T-helper 17 cell (primary cell): ENCODE measurements around the gene CCDC179. TPM values are rescaled to one million over a fixed set of nuclear protein-coding genes. Genes with fewer than 3 reads are reported as not detected.
A peak's percentile ranks its signal among the peaks of the same experiment; 100 is the strongest.

Source experiments
- ATAC-seq: fragments of 150-1000 bp; cut with Tn5 transposase; 2 replicates; pipeline ENCODE4 v1.10.0; 2021; ENCODE audit warnings: mild to moderate bottlenecking, moderate library complexity
- DNase-seq, 3 donors: peaks; one replicate each; pipeline versions ENCODE4 v3.0.0 to v3.0.0-alpha.2; 2020 to 2021
- H3K9me3 ChIP-seq: one replicate; pipeline ENCODE4 v1.7.0; 2013; ENCODE audit warnings: low read length, mild to moderate bottlenecking; ENCODE audit not compliant: control insufficient read depth, poor library complexity, severe bottlenecking
- H3K27ac Mint-ChIP-seq: one replicate; pipeline ENCODE4 v1.8.0; 2022; ENCODE audit warnings: mild to moderate bottlenecking, moderate library complexity, mixed read lengths
- H3K27me3 Mint-ChIP-seq: one replicate; pipeline ENCODE4 v1.8.0; 2022; ENCODE audit warnings: mixed read lengths
- H3K36me3 Mint-ChIP-seq: one replicate; pipeline ENCODE4 v1.8.0; 2022; ENCODE audit warnings: low read depth, mixed read lengths
- H3K4me1 Mint-ChIP-seq: one replicate; pipeline ENCODE4 v1.8.0; 2022; ENCODE audit warnings: mild to moderate bottlenecking, mixed read lengths
- H3K4me3 Mint-ChIP-seq: one replicate; pipeline ENCODE4 v1.8.0; 2022; ENCODE audit warnings: mild to moderate bottlenecking, moderate library complexity, mixed read lengths
- total RNA-seq, 4 donors: library from RNA in 2 of 4; stranded (reverse) in 2 of 4; gene quantifications; one replicate each; pipeline ENCODE4 v1.2.3 and lab custom pipeline; 2022 to 2026

The CCDC179 gene
- not detected for total RNA-seq
- 0 reads per million in 2 donors for total RNA-seq (lab: John Stamatoyannopoulos, UW)

DNA sequence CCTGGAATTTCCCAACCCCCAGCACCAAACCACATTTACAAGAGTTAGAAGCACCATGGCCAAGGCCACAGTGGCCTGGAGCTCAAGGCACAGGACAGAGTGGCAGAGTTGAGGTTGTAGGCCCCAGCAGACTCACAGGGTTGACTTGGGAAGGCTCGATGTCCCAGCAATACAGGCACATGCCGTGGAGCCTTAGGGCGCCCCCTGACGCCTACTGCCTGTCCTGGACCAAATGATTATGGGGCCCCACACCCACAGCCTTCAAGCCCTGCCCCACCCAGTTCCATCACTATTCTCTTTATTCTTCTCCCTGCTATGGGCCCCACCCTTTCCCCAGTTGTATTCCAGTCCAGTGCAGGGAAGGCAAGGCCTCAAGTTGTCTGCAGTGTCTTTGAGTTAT is at the start of gene CCDC179:
Gene CCDC179 (minus strand): TSS at position 234 of the 400 bp plus-strand sequence. CDS start 53 bp downstream, at position 181.
- no peak within 1 kb of the TSS for H3K4me3 Mint-ChIP-seq

DNA sequence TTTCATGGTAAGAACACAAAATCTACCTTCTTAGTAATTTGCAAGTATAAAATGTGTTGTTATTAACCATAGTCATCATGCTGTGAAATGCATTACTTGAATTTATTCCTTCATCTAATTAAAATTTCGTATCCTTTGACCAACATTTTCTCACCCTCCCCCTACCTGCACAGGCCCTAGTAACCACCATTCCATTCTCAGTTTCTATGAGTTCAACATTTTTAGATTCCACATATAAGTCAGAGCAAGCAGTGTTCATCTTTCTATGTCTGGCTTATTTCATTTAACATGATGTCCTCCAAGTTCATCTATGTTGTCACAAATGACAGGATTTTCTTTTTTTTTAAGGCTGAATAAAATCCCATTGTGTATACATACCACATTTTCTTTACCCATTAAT is 43.5 kb upstream of the CCDC179 start:
- no peaks in the 10 kb centered on the region for H3K27me3 Mint-ChIP-seq
- peaks cover 2% of the 10 kb centered on the region for H3K36me3 Mint-ChIP-seq
- DNase-seq: no peak
- H3K4me3 Mint-ChIP-seq: no peak overlapping the region
- no peaks in the 10 kb centered on the region for H3K9me3 ChIP-seq
- no peak for ATAC-seq
- no peaks in the 10 kb centered on the region for H3K4me1 Mint-ChIP-seq
- no peak overlapping the region for H3K27ac Mint-ChIP-seq

More for the DNA sequence above, at the start of gene CCDC179:
- no peaks in the 10 kb centered on the region for H3K27me3 Mint-ChIP-seq
- peaks cover 3% of the 10 kb centered on the region for H3K4me1 Mint-ChIP-seq
- ATAC-seq: no peak
- peaks cover 3% of the 10 kb centered on the region for H3K36me3 Mint-ChIP-seq
- H3K27ac Mint-ChIP-seq: no peak within 1 kb of the TSS
- no peak for DNase-seq
- no peaks in the 10 kb centered on the region for H3K9me3 ChIP-seq

DNA sequence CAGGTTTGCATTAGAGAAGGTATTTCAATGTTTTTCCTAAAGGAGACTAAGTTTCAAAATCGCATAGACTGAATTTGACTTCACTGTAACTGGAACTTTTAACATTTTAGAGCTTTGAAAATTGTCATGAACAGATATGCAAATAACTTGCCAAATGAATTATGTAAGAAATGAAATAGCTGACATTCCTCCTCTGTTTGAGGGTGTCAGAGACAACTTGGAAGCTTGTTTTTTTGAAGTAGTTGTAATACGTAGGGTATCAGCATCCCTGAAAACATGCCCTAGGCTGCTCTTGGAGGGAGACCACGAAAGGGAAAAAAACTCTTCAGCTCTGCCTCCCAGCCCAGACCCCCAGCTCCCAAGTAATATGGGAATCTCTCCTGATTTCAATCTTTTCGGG is 41.3 kb upstream of the CCDC179 start:
- H3K9me3 ChIP-seq: no peaks in the 10 kb centered on the region
- no peak for ATAC-seq
- H3K27me3 Mint-ChIP-seq: no peaks in the 10 kb centered on the region
- no peak overlapping the region for H3K27ac Mint-ChIP-seq
- peaks cover 1% of the 10 kb centered on the region for H3K36me3 Mint-ChIP-seq
- H3K4me1 Mint-ChIP-seq: no peaks in the 10 kb centered on the region
- H3K4me3 Mint-ChIP-seq: no peak overlapping the region
- no peak for DNase-seq

DNA sequence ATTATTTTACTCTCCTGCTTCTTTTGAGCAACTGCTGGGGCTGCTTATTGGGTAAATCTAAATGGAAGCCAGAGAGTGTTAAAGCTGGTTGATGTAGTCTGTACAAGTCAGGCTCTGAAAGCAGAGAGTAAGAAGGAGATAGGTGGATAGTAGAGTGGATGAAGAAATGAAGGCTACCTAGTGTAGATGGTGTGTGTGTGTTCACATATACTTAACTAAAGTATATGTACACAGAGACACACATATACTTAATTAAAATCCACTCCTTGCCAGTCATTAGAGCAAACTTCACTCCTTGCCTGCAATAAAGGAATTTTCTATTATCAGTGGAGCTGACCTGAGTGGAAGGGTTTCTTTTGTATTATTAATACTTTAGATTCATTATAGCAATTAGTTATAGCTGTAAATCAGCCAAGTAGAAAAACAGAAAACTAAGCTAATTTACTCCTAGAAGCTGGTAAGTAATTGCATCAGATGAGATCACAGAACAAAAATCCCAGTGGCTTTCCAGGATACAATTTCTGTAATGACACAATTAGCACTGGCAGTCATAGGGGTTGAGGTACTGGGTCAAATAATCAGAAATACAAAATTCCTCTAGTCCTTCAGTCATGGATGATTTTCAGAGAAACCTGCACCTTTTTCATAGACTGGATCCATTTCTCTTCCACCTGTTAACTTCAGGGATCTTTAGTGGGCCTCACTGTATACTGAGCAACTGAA is 40.7 kb upstream of the CCDC179 start:
- no peaks in the 10 kb centered on the region for H3K36me3 Mint-ChIP-seq
- H3K9me3 ChIP-seq: no peaks in the 10 kb centered on the region
- no peak overlapping the region for H3K27ac Mint-ChIP-seq
- no peaks in the 10 kb centered on the region for H3K27me3 Mint-ChIP-seq
- no peaks in the 10 kb centered on the region for H3K4me1 Mint-ChIP-seq
- ATAC-seq (no peak), DNase-seq (no peak)
- H3K4me3 Mint-ChIP-seq: no peak overlapping the region

DNA sequence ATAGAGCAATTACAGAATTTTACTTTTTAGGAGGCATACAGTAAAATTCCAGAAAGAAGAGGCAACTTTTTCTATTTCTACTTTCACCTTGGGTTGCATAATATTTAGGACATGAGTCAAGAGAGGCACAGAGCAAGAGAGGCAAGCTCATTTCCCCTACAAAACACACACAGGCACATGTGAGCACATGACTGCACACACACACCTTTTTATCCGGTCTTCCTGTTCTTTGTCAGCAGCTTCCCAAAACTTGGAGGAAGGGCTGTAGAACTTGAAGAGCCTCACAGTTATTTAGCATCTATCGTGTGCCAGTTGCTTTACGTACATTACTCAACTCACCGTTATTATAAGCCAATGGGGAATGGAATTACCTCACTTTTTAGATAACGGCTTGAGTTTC is 37.8 kb upstream of the CCDC179 start:
- no peak for ATAC-seq
- no peak for DNase-seq
- H3K27me3 Mint-ChIP-seq: no peaks in the 10 kb centered on the region
- no peak overlapping the region for H3K27ac Mint-ChIP-seq
- H3K36me3 Mint-ChIP-seq: peaks cover under 1% of the 10 kb centered on the region
- H3K9me3 ChIP-seq: no peaks in the 10 kb centered on the region
- no peaks in the 10 kb centered on the region for H3K4me1 Mint-ChIP-seq
- H3K4me3 Mint-ChIP-seq: no peak overlapping the region

DNA sequence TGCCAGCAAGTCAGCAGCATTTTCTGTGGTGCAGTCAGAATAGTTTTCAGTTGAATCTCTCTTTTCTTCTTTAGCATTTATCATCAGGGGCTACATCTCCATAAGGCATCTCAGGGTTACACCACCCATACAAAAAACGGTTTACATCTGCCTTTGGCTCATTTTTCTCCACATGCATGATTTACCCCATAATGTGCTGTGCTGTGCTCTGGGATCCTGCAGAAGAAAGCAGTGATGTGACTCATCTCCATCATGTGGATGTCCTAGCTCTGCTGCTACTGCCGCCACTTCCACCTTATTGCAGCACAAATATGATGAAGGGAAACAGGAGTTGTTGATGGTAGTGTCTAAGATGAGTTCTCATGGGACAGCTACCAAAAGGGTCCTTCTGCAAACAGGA is 30.0 kb upstream of the CCDC179 start:
- H3K9me3 ChIP-seq: no peaks in the 10 kb centered on the region
- Mint-ChIP-seq H3K27me3 (no peaks in the 10 kb centered on the region), H3K4me3 (no peak overlapping the region), H3K27ac (no peak overlapping the region), H3K36me3 (peaks cover 2% of the 10 kb centered on the region), H3K4me1 (no peaks in the 10 kb centered on the region)
- no peak for ATAC-seq
- DNase-seq: no peak

DNA sequence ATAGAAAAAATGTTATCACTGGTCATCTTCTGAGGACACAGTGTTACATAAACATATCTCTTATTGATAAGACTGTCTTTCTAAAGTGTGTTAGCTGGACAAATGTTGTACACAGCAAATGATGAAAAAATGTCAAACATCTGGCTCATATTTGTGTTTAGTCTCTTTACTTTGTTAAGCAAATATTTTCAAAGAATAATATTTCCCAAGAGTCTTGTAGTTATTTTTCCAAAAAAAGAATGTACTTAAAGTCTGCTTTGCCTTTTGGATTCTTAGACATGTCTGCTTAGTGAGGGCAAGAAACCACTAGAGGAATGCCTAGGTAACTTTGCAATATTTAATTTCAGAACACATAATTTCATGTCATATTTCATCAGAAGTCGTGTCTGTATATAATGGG is 23.9 kb upstream of the CCDC179 start:
- Mint-ChIP-seq H3K4me3 (no peak overlapping the region), H3K36me3 (no peaks in the 10 kb centered on the region), H3K4me1 (no peaks in the 10 kb centered on the region), H3K27me3 (no peaks in the 10 kb centered on the region), H3K27ac (no peak overlapping the region)
- no peak for ATAC-seq
- H3K9me3 ChIP-seq: no peaks in the 10 kb centered on the region
- no peak for DNase-seq

DNA sequence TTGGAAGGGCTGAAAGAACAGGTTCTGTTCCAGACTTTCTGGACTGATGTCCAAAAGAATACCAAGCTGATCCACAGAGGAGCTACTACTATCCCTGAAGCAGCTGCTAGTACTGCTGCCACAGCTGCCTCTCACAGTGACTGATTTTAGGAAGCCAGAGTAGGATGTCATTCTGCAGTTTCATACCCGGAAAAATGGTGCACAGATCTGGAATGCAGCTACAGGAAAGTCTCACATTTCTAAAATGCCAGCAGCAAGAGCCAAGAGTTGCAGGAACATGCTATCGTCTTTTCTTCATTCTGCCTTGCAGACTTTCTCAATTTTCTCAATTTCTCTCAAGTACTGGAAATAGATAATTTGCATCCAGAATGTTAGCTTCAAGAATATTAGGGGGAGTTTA is 19.4 kb upstream of the CCDC179 start:
- ATAC-seq (no peak), DNase-seq (no peak)
- no peaks in the 10 kb centered on the region for H3K27me3 Mint-ChIP-seq
- no peak overlapping the region for H3K27ac Mint-ChIP-seq
- H3K4me3 Mint-ChIP-seq: no peak overlapping the region
- H3K36me3 Mint-ChIP-seq: no peaks in the 10 kb centered on the region
- H3K4me1 Mint-ChIP-seq: no peaks in the 10 kb centered on the region
- no peaks in the 10 kb centered on the region for H3K9me3 ChIP-seq

DNA sequence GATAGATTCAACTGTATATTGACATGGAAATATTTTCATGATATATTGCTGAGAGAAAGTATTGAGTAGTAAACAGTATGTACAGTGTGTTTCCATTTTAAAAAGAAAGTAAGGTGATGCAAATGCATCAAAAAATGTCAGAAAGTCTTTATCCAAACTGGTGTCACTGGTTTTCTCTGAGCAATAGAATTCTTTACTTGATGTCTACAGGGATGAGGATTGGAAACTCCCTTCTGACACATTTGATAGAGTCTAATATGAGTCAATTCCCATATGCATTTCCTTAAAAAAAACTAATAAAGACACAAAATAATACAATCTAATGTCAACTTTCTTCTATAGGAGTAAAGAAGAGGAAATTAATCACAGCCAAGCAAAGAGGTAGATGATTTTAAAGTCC is 18.3 kb upstream of the CCDC179 start:
- H3K36me3 Mint-ChIP-seq: no peaks in the 10 kb centered on the region
- DNase-seq (no peak), ATAC-seq (no peak)
- H3K4me3 Mint-ChIP-seq: no peak overlapping the region
- no peaks in the 10 kb centered on the region for H3K27me3 Mint-ChIP-seq
- H3K27ac Mint-ChIP-seq: no peak overlapping the region
- H3K9me3 ChIP-seq: no peaks in the 10 kb centered on the region
- no peaks in the 10 kb centered on the region for H3K4me1 Mint-ChIP-seq

DNA sequence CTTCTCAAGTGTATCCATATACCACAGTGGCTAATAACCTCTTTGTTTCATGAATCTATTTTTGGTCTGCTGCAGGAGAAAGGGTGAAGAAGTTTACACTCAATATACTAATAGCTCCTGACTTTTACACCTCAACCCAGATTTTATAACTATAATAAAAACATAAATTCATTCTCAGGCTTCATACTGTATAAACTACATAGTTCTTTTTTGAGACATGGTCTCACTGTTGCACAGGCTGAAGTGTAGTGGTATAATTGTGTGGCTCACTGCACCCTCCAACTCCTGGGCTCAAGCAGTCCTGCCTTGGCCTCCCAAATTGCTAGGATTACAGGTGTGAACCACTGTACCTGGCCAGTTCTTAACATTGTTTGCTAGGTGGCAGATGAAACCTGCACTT is 17.8 kb upstream of the CCDC179 start:
- no peaks in the 10 kb centered on the region for H3K9me3 ChIP-seq
- Mint-ChIP-seq H3K36me3 (no peaks in the 10 kb centered on the region), H3K4me1 (no peaks in the 10 kb centered on the region), H3K27me3 (no peaks in the 10 kb centered on the region), H3K27ac (no peak overlapping the region), H3K4me3 (no peak overlapping the region)
- DNase-seq (no peak), ATAC-seq (no peak)

DNA sequence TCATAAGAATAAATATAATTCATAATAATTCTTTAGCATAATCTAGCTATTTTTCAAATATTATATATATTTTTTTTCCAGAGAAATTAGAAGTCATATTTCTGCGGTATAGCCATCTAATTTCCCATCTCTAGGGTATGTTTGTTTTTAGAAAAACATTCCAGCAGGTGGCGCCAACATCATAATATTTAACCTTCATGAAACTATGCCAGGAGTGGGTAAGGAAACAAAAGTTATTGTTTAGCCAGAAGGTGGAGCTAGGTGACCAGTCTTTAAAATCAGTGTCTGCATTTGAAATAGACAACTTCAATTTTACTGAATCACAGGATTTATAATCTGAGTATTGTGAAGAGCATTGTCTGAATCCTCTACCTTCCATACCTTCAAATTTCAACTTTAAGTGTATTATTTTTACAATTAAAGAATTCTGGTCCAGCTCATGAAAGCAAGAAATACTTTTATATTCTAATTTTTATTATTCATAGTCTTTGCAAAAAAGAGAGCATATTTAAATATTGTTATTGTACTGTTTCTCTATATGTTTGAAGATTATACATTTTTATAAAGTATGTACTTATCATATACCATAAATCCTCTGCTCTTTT is 15.7 kb upstream of the CCDC179 start:
- DNase-seq: peak in 2 of 3 donors; percentile 8 to 34
- no peaks in the 10 kb centered on the region for H3K4me1 Mint-ChIP-seq
- no peaks in the 10 kb centered on the region for H3K9me3 ChIP-seq
- H3K36me3 Mint-ChIP-seq: no peaks in the 10 kb centered on the region
- H3K4me3 Mint-ChIP-seq: no peak overlapping the region
- no peaks in the 10 kb centered on the region for H3K27me3 Mint-ChIP-seq
- no peak overlapping the region for H3K27ac Mint-ChIP-seq
- ATAC-seq: peak; percentile 88

DNA sequence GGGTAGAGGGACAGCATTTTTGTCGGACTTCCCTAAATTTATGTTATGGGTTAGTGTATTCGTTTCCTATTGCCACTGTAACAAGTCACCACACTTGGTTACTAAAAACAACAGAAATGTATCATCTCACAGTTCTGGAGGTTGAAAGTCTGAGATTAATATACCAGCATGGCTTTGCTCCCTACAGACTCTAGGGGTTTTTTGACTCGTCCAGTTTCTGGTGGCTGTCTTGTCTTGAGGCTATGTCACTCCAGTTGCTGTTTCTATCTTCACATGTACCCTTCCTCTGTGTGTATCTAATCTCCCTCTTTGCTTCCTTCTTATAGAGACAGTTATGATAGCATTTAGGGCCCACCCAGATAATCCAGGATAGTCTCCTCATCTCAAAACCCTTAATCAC is 9.1 kb upstream of the CCDC179 start:
- no peak for DNase-seq
- H3K27me3 Mint-ChIP-seq: no peaks in the 10 kb centered on the region
- no peak overlapping the region for H3K27ac Mint-ChIP-seq
- no peaks in the 10 kb centered on the region for H3K36me3 Mint-ChIP-seq
- no peaks in the 10 kb centered on the region for H3K9me3 ChIP-seq
- H3K4me3 Mint-ChIP-seq: no peak overlapping the region
- no peaks in the 10 kb centered on the region for H3K4me1 Mint-ChIP-seq
- no peak for ATAC-seq

DNA sequence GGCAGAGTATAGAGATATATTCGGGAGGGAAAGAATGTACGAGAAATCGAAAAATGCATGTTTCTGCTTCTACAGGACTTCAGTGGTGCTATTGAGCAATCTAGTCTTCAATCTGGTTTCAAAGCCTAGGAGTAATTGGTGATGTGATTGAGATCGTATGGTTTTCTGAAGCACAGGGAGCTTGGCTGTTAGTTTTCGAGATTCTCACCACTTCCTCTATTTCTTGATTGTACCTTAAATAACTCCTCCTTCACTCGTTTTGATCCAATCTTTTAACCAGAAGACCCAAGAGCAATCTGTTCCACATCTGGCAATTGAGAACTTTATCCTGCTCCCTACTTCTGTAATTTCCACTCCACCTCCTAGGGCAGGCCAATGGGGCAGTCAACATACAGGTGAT is 518 bp downstream of the CCDC179 start:
- no peak overlapping the region for H3K4me3 Mint-ChIP-seq
- no peak for DNase-seq
- H3K27ac Mint-ChIP-seq: no peak overlapping the region
- no peak for ATAC-seq
- H3K4me1 Mint-ChIP-seq: peaks cover 3% of the 10 kb centered on the region
- H3K36me3 Mint-ChIP-seq: peaks cover 3% of the 10 kb centered on the region
- H3K9me3 ChIP-seq: no peaks in the 10 kb centered on the region
- no peaks in the 10 kb centered on the region for H3K27me3 Mint-ChIP-seq

DNA sequence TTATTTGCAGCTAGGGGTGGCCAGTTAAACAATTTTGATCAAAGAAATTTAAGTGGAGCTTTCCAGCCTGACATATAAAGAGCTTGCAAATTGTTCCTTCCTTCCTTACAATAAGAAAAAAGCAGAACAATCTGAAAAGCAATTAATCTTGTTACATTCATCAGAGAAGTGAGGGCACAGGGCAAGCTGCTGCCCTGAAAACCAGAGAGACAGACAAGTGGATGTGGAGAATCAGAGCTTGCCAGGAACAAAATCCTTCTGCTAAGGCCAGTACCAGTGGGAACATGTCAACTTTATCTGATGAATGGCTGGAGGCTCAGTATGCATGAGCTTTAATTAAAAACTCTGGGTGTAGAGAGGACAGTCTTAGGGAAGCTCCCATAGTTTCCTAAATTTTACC is 8.8 kb downstream of the CCDC179 start:
- no peaks in the 10 kb centered on the region for H3K36me3 Mint-ChIP-seq
- no peaks in the 10 kb centered on the region for H3K27me3 Mint-ChIP-seq
- H3K4me3 Mint-ChIP-seq: no peak overlapping the region
- ATAC-seq (no peak), DNase-seq (no peak)
- H3K27ac Mint-ChIP-seq: no peak overlapping the region
- no peaks in the 10 kb centered on the region for H3K9me3 ChIP-seq
- peaks cover under 1% of the 10 kb centered on the region for H3K4me1 Mint-ChIP-seq
